ENCODE data around the gene SLC27A3.
A peak's percentile ranks its signal among the peaks of the same experiment; 100 is the strongest.
"Not testable (repeated sequence)": the region's sequence is repeated elsewhere in the genome, so short reads cannot be mapped to it uniquely, and the experiment has no call there.

SLC27A3 gene

GRCh38 chr1:153763365-153764225 is 11.6 kb upstream of the SLC27A3 start:
- no peak for DNase-seq

- DNase-seq, result no peak
These were observed 10.9 kb upstream of the SLC27A3 start for GRCh38 chr1:153764310-153764709.

- DNase-seq, result not testable (repeated sequence)
These were observed 8.5 kb upstream of the SLC27A3 start for GRCh38 chr1:153766663-153767062.

- no peak for DNase-seq
These were observed 7.7 kb upstream of the SLC27A3 start for GRCh38 chr1:153767519-153767918.

- DNase-seq, result no peak
These were observed 6.7 kb upstream of the SLC27A3 start for GRCh38 chr1:153768316-153769181.

- no peak for DNase-seq
These were observed 6.0 kb upstream of the SLC27A3 start for GRCh38 chr1:153769221-153769620.

- peak; percentile 24 for DNase-seq
These were observed 4.4 kb upstream of the SLC27A3 start for GRCh38 chr1:153770797-153771196.

GRCh38 chr1:153771261-153771660 is 3.9 kb upstream of the SLC27A3 start:
- no peak for DNase-seq

GRCh38 chr1:153771841-153772593 is 3.2 kb upstream of the SLC27A3 start:
- peak; percentile 16 for DNase-seq

GRCh38 chr1:153773096-153773921 is 1.9 kb upstream of the SLC27A3 start:
- no peak for DNase-seq

- no peak for DNase-seq
These were observed 1.1 kb upstream of the SLC27A3 start for GRCh38 chr1:153774026-153774595.

GRCh38 chr1:153775458-153776327 is 486 bp downstream of the SLC27A3 start:
- DNase-seq, result peak; percentile 24

- no peak for DNase-seq
These were observed 1.1 kb downstream of the SLC27A3 start for GRCh38 chr1:153776352-153776751.

GRCh38 chr1:153776845-153777370 is 1.7 kb downstream of the SLC27A3 start:
- DNase-seq, result no peak

GRCh38 chr1:153777648-153778047 is 2.4 kb downstream of the SLC27A3 start:
- no peak for DNase-seq

GRCh38 chr1:153778051-153778823 is 3.0 kb downstream of the SLC27A3 start:
- DNase-seq, result no peak

- DNase-seq, result no peak
These were observed 3.8 kb downstream of the SLC27A3 start for GRCh38 chr1:153778824-153779519.

- no peak for DNase-seq
These were observed 4.8 kb downstream of the SLC27A3 start for GRCh38 chr1:153779781-153780541.

All from fibroblast of skin of right biceps (primary cell).